ENCODE measurements around the gene GNA12.
"Not testable (repeated sequence)": the region's sequence is repeated elsewhere in the genome, so short reads cannot be mapped to it uniquely, and the experiment has no call there.

The GNA12 gene

DNA sequence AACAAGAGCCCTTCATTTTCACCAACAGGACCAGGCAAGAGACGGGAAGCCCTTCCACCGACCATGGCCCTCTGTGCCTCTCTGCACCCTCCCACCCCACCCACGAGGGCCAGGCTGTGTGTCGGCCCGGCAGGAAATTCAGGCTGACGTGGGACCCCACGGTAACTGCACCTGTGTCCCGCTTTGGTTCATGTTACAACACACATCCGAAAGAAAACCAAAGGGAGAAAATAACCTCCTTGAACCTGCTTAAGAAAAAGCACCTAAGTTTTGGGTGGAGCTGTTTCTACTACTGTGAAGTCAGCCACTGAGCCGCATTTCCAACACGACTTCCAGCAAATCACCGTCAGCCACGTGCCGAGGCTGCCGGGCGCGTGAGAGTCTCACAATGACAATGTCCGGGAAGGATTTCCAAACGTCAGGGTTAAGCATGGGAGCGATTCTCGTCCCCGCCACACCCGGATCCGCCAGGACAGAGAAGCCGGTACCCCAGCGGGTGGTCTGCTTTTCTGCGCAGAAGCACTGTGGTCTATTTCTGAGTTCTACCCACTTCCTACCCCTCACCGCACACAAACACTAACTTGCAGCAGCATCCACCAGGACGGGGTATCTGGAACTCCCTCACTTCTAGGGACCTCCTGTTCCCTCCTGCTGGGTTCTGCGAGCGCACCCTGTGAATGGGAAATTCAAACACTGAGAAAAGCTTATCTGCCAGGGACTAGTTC, 119.5 kb downstream of the GNA12 start:
- H3K9ac ChIP-seq = no peak overlapping the region; the same call in 1 of the 2 replicates
- H3K4me3 ChIP-seq = no peak overlapping the region
- H4K20me1 ChIP-seq = no peaks in the 10 kb centered on the region
- peak overlapping the region; percentile 72 for H3K27ac ChIP-seq
- no peak for TF ChIP-seq Cebpa-rat (IDR thresholded peaks at IDR 0.05)
- H3K4me2 ChIP-seq = peak overlapping the region; percentile 94
- H3K27me3 ChIP-seq = no peaks in the 10 kb centered on the region
- 0 out of 2 replicates have a peak, but pooled peaks cover 12% of the 10 kb centered on the region for H3K9me3 ChIP-seq
- peaks cover 54% of the 10 kb centered on the region for H3K36me3 ChIP-seq
- H3K4me1 ChIP-seq = peaks cover 99% of the 10 kb centered on the region

DNA sequence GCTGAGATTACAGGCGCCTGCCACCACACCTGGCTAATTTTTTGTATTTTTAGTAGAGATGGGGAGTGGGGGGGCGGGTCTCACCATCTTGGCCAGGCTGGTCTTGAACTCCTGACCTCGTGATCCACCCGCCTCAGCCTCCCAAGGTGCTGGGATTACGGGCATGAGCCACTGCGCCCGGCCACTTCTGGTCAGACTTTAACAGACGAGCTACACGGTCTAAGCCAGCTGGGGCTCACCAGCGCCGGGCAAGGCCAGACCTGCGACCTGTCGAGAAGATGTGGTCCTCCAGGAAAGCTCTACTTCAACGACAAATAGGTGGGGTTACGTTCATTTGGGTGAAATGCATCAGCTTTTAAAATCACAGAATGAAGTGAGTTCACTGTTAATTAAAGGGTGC, 120.1 kb downstream of the GNA12 start:
- peak overlapping the region; percentile 49; the same call in 1 of the 2 replicates for H3K9ac ChIP-seq
- 0 out of 2 replicates have a peak, but pooled peaks cover 12% of the 10 kb centered on the region for H3K9me3 ChIP-seq
- H3K27ac ChIP-seq = peak overlapping the region; percentile 72
- H3K36me3 ChIP-seq = peaks cover 48% of the 10 kb centered on the region
- H3K4me2 ChIP-seq = peak overlapping the region; percentile 94
- not testable (repeated sequence) for H4K20me1 ChIP-seq, H3K4me3 ChIP-seq, H3K27me3 ChIP-seq
- H3K4me1 ChIP-seq = peaks cover 99% of the 10 kb centered on the region

DNA sequence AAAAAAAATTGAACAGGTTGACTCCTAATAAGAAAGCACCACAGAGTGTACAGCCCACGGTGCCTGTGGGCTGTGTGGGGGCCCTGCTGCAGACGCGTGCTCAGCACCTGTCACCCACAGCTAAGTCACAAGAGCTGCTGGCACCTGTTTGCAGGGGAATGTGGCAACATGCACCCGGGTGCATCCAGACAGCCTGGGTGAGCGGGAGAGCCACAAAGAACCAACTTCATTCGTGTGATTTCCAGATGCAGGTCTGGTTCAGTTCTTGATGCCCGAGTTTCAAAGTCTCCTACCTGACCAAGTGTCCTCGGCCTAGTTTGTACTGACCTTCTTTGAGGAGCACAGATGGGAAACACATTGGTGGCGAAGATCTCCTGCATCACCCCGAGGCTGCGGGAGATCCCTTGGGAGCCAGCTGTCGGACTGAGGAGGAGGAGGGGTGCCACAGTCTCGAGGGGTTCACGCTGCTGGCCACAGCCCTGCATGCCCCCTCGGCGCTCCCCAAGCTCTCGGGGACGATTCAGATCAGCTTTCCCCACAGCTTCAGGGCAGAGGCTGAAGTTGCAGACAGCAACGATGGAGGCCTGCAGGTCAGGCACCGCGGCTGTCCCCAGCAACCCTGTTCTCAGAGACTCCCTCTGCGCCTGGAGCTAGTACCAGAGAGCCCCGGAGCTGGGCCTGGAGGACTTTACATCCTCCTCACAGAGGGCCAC, 120.8 kb downstream of the GNA12 start:
- H3K27ac ChIP-seq = peak overlapping the region; percentile 72
- H3K27me3 ChIP-seq = no peaks in the 10 kb centered on the region
- peaks cover 45% of the 10 kb centered on the region for H3K36me3 ChIP-seq
- 0 out of 2 replicates have a peak, but pooled peaks cover 12% of the 10 kb centered on the region for H3K9me3 ChIP-seq
- no peak overlapping the region for H3K4me3 ChIP-seq
- no peaks in the 10 kb centered on the region for H4K20me1 ChIP-seq
- H3K4me2 ChIP-seq = peak overlapping the region; percentile 94
- H3K4me1 ChIP-seq = peaks cover 99% of the 10 kb centered on the region
- no peak for TF ChIP-seq Cebpa-rat (IDR thresholded peaks at IDR 0.05)
- H3K9ac ChIP-seq = peak overlapping the region; percentile 49

DNA sequence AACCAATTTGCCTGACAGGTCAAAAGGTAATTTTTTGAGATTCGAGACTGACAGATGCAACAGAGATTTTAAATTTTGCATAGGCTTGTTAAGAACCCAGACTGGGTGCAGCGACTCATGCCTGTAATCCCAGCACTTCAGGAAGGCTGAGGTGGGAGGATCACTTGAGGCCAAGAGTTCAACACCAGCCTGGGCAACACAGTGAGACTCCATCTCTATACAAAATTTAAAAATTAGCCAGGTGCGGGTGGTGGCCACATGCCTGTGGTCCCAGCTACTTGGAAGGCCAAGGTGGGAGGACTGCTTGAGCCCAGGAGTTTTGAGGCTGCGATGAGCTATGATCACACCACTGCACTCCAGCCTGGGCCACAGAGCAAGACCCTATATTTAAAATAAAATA, 121.5 kb downstream of the GNA12 start:
- peaks cover 99% of the 10 kb centered on the region for H3K4me1 ChIP-seq
- H3K36me3 ChIP-seq = peaks cover 49% of the 10 kb centered on the region
- 0 out of 2 replicates have a peak, but pooled peaks cover 12% of the 10 kb centered on the region for H3K9me3 ChIP-seq
- peak overlapping the region; percentile 48; the same call in 1 of the 2 replicates for H3K9ac ChIP-seq
- H3K4me3 ChIP-seq = no peak overlapping the region
- H3K4me2 ChIP-seq = peak overlapping the region; percentile 94
- H3K27me3 ChIP-seq = no peaks in the 10 kb centered on the region
- TF ChIP-seq Cebpa-rat (IDR thresholded peaks at IDR 0.05) = no peak
- no peaks in the 10 kb centered on the region for H4K20me1 ChIP-seq
- peak overlapping the region; percentile 72; the same call in 1 of the 2 replicates for H3K27ac ChIP-seq

DNA sequence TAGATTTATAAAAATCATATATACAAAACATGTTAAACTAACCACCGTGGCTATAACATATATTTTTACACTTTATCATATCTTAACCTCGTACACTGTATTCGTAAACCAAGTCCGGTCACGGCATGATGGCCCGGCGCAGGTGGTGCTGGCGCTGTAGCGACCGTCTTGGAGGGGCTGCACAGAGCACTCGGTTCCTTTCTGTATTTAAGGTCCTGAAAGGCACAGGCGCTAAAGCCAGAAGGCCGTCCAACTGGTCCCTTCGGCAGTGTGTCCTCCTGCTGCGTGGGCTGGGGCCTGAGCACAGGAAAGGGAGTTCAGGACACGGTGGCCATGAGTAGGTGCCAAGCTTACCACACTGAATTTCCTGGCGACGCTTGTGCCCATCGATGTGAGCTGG, 122.3 kb downstream of the GNA12 start:
- Histone ChIP-seq H4K20me1 (no peaks in the 10 kb centered on the region), H3K4me2 (peak overlapping the region; percentile 94), H3K9me3 (0 out of 2 replicates have a peak, but pooled peaks cover 12% of the 10 kb centered on the region), H3K27me3 (no peaks in the 10 kb centered on the region), H3K9ac (peak overlapping the region; percentile 48; the same call in 1 of the 2 replicates), H3K36me3 (peaks cover 42% of the 10 kb centered on the region), H3K4me1 (peaks cover 99% of the 10 kb centered on the region), H3K4me3 (no peak overlapping the region), H3K27ac (peak overlapping the region; percentile 72)
- no peak for TF ChIP-seq Cebpa-rat (IDR thresholded peaks at IDR 0.05)

DNA sequence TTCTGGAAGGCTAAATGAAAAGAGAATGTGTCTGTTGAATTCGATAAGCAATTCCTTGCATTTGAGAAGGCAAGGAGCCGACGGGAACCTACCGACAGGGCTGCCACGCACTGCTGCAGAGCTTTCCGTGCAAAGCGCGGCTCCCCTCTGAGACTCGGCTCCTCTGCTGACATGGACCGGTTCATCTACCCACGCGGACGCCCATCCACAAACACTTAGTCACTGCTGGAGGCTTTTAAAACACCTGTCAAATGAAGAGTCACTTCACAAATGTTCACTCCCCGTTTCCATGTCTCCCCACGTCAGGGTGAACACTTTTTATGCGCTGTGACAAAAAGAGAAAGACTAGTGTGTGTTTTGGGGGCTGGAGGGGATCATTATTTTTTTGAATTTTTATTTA, 124.1 kb downstream of the GNA12 start:
- no peaks in the 10 kb centered on the region for H4K20me1 ChIP-seq
- H3K9ac ChIP-seq = peak overlapping the region; percentile 54; the same call in 1 of the 2 replicates
- no peak overlapping the region for H3K4me3 ChIP-seq
- H3K36me3 ChIP-seq = peaks cover 23% of the 10 kb centered on the region
- peaks cover 100% of the 10 kb centered on the region for H3K4me1 ChIP-seq
- no peaks in the 10 kb centered on the region for H3K27me3 ChIP-seq
- no peak for TF ChIP-seq Cebpa-rat (IDR thresholded peaks at IDR 0.05)
- H3K4me2 ChIP-seq = peak overlapping the region; percentile 94
- no peaks in the 10 kb centered on the region for H3K9me3 ChIP-seq
- peak overlapping the region; percentile 4; the same call in 1 of the 2 replicates for H3K27ac ChIP-seq

DNA sequence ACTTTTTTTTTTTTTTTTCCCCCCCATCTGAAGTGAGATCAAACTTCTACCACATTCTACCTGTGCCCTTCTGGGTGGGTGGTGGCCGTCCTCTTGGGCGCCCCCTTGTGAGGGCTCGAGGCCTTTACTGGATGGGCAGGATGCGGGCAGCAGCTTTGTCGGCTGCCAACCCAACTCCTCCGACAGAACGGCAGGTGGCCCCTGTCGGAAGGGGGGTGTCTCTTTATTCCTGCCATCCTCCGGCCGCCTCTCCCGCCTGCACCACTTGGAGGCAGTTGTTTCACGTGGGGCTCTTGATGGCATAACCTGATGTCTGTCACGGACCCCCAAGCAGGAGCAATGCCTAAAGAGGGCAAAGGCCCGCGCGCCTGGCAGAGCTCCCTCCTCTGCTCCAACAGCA, 125.1 kb downstream of the GNA12 start:
- peaks cover 19% of the 10 kb centered on the region for H3K36me3 ChIP-seq
- H3K4me2 ChIP-seq = peak overlapping the region; percentile 94
- H3K9me3 ChIP-seq = no peaks in the 10 kb centered on the region
- no peak for TF ChIP-seq Cebpa-rat (IDR thresholded peaks at IDR 0.05)
- H4K20me1 ChIP-seq = no peaks in the 10 kb centered on the region
- H3K9ac ChIP-seq = no peak overlapping the region
- H3K4me1 ChIP-seq = peaks cover 100% of the 10 kb centered on the region
- H3K4me3 ChIP-seq = no peak overlapping the region
- H3K27me3 ChIP-seq = no peaks in the 10 kb centered on the region
- H3K27ac ChIP-seq = no peak overlapping the region

DNA sequence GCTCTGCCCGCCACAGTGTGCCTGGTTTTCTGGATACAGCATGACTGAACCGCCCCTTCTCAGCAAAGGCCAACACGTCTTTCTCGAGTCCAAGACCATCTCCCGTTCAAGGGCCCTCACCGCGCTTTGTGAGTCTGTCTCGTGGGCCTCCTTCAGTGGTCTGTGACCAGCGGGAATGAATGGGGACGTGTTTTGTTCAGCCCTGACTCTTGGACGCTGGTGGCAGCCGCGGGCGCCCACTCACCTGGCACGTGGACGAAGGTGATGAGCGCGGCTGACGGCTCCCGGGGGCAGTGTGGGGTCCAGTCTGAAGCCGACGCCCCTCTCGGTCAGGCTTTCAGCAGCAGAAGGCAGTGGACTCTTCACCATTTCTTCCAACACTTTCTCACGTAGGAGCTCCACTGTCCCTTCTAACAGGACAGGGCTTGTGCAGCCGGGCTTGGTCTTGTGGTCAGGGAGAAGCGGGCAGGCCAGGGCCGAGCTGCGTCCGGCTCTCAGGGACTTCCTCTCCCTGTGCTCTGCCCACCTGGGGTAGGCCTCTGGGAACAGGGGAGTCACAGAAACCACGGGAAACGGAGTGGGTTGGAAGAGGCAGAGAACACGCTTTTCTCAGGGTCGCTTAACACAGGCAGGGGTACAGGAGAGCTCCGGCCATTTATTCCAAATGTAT, 125.7 kb downstream of the GNA12 start:
- H4K20me1 ChIP-seq = no peaks in the 10 kb centered on the region
- H3K9ac ChIP-seq = peak overlapping the region; percentile 67
- H3K36me3 ChIP-seq = peaks cover 19% of the 10 kb centered on the region
- peak overlapping the region; percentile 78 for H3K27ac ChIP-seq
- peak overlapping the region; percentile 94 for H3K4me2 ChIP-seq
- H3K9me3 ChIP-seq = no peaks in the 10 kb centered on the region
- H3K4me3 ChIP-seq = peak overlapping the region; percentile 2; the same call in 1 of the 2 replicates
- no peak for TF ChIP-seq Cebpa-rat (IDR thresholded peaks at IDR 0.05)
- peaks cover 100% of the 10 kb centered on the region for H3K4me1 ChIP-seq
- no peaks in the 10 kb centered on the region for H3K27me3 ChIP-seq

All from BLaER1 (cell line).